ENCODE results near the gene KCNG3. TPM values are rescaled to one million over a fixed set of nuclear protein-coding genes. Genes with fewer than 3 reads are reported as not detected.
"Not testable (repeated sequence)": the region's sequence is repeated elsewhere in the genome, so short reads cannot be mapped to it uniquely, and the experiment has no call there.

Gene KCNG3
- total RNA-seq, 1 experiment from 2014 or later: not detected

DNA sequence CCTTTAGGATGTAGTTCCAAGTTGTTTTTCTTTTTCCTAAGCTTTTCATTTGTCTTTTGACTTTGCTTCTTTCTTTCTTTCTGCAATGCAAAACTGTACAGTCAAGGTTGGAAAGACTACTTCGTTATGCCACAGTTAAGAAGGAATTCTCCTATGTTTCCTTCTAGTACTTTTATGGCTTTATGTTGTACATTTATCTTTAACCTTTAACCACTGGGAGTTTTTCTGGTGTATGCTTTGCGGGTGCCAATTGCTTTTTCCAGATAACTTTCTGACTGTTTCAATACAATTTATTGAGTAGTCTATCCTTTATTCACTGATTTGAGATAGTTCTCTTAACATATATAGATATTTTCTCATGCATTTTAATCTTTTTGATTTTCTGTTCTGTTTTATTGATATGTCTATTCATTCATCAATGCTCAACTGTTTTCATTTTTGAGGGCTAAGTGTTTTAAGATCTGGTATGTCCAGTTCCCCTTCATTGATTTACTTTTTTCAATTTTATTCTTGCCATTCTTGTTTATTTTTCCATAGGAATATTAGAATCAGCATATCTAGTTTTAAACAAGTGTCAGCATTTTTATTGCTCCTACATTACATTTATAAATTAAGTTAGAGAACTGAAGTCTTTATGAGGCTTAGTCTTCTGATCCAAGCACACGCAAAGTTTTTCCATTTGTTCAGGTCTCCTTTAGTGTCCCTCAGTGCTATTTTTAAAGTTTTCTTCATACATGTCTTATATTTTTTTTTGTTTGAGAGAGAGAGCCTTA lies 82.9 kb downstream of the KCNG3 start:
- no peaks in the 10 kb centered on the region for H3K27me3 ChIP-seq
- peaks cover 6% of the 10 kb centered on the region; the same call in 1 of the 2 replicates for H3K9me3 ChIP-seq
- H3K36me3 ChIP-seq: no peaks in the 10 kb centered on the region
- H3K4me3 ChIP-seq: no peak overlapping the region
- no peak for DNase-seq

DNA sequence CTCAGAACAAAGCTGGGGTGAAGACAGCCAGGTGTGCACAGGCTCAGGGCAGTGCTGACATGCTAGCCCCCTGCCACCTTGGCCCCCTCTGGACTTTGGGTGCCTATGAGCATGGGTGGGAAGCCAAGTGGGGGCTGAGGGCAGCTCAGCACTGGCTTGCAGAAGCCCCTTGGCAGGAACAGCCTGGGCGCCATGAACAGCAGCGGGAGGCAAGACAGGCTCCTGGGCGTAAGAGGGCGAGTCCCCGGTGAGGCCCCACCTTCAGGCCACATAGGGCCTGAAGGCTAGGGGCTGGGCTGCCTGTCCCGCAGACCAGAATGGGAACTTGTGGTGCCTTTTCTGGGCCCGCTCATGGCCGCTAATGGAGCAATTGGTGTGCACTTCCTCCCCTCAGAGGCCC lies 85.8 kb downstream of the KCNG3 start:
- Histone ChIP-seq H3K27me3 (no peaks in the 10 kb centered on the region), H3K36me3 (no peaks in the 10 kb centered on the region), H3K9me3 (no peaks in the 10 kb centered on the region), H3K4me3 (no peak overlapping the region)
- DNase-seq: no peak

DNA sequence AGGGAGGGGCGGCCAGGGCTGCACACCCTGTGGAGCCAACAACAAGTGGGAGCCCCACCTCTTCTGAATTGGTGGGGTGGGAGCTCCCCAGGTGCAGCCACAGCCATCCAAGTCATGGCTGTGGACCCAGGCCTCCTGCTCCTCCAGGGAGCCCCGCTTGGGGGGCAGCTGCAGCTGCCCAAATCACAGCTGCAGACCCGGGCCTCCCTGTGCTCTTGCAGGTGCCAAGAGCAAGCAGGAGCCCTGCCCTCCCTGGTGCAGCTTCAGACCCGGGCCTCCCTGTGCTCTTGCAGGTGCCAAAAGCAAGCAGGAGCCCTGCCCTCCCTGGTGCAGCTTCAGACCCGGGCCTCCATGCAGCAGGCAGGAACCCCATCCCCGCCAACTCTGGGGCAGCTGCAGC lies 86.3 kb downstream of the KCNG3 start:
- no peak overlapping the region for H3K4me3 ChIP-seq
- H3K9me3 ChIP-seq: no peaks in the 10 kb centered on the region
- H3K27me3 ChIP-seq: no peaks in the 10 kb centered on the region
- no peak for DNase-seq
- H3K36me3 ChIP-seq: no peaks in the 10 kb centered on the region

DNA sequence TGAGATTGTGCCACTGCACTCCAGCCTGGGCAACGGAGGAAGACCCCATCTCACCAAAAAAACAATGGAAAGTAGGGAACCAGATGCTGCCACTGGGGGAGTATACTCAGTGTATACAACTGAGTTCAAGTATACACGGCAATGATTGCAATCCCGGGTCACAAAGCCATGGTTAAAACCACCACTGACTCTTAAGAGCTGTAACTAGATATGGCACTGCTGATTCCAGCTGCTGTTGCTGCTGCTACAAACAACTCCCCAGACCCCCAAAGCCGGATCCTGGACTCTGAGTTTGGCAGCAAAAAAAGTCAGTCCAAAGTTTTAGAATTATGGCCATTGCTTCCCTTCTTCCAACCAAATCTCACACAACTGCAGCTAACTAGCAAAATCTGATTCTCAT lies 89.1 kb downstream of the KCNG3 start:
- Histone ChIP-seq H3K36me3 (no peaks in the 10 kb centered on the region), H3K9me3 (no peaks in the 10 kb centered on the region), H3K4me3 (no peak overlapping the region), H3K27me3 (no peaks in the 10 kb centered on the region)
- no peak for DNase-seq

DNA sequence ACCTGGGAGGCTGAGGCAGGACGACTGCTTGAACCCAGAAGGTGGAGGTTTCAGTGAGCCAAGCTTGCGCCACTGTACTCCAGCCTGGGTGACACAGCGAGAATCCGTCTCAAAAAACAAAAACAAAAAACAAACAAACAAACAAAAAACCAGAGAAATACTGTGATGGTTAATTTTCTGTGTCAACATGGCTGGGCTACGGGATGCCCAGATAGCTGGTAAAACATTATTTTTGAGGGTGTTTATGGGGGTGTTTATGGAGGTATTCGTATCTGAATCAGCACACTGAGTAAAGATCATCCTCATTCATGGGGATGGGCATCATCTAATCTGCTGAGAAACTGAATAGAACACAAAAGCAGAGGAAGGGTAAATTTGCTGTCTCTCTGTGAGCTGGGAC lies 92.0 kb downstream of the KCNG3 start:
- H3K9me3 ChIP-seq: no peaks in the 10 kb centered on the region
- no peak for DNase-seq
- H3K36me3 ChIP-seq: no peaks in the 10 kb centered on the region
- no peak overlapping the region for H3K4me3 ChIP-seq
- no peaks in the 10 kb centered on the region for H3K27me3 ChIP-seq

DNA sequence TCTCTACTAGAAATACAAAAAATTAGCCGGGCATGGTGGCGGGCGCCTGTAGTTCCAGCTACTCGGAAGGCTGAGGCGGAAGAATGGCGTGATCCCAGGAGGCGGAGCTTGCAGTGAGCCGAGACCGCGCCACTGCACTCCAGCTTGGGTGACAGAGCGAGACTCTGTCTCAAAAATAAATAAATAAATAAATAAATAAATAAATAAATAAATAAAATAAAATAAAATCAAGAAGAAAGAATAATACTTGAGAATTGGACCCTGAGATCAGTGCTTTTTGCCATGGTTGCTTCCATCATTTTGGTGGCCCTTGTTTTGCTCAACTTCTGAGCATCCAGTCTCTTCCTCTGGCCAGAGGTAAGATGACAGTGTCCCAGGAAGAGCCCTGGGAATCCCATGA lies 95.7 kb downstream of the KCNG3 start:
- not testable (repeated sequence) for H3K4me3 ChIP-seq, H3K9me3 ChIP-seq, DNase-seq, H3K36me3 ChIP-seq, H3K27me3 ChIP-seq

DNA sequence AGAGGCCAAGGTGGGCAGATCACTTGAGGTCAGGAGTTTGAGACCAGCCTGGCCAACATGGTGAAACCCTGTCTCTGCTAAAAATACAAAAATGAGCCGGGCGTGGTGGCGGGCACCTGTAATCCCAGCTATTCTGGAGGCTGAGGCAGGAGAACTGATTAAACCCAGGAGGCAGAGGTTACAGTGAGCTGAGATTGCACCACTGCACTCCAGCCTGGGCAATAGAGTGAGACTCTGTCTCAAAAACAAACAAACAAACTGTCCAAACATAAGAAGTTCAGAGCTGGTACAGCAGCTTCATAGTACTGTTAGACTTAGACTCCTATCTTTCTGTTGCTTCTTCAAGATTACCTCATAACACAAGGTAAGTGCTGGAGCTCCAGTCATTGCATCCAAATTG lies 100.5 kb downstream of the KCNG3 start:
- not testable (repeated sequence) for H3K36me3 ChIP-seq, DNase-seq, H3K9me3 ChIP-seq, H3K4me3 ChIP-seq, H3K27me3 ChIP-seq

DNA sequence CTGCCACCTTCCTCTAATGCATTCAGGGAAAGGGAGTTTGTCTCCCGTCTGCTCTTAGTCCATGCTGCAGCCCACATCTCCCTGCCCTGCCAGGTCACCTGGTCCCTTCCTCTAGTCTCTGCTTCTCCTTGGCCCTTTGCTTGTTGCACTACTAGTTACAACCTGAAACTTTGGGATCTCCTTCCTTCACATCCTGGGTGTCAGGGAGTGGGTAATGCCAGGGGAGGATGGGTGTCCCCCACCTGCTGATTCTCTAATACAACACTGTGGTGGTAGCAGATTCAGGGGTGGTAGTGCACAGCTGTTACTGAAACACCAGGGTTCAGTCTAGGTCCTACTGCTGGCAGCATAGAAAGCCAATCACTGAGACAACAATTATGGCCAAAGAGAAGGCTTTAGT lies 101.6 kb downstream of the KCNG3 start:
- no peaks in the 10 kb centered on the region for H3K36me3 ChIP-seq
- DNase-seq: no peak
- H3K4me3 ChIP-seq: no peak overlapping the region
- H3K27me3 ChIP-seq: no peaks in the 10 kb centered on the region
- no peaks in the 10 kb centered on the region for H3K9me3 ChIP-seq

Other genes with a start within 250 kb of the KCNG3 start
- 149 and 254 TPM in 2 replicates for gene COX7A2L, start 132.8 kb downstream of the KCNG3 start, total RNA-seq (2014; rRNA removed; shearing (Covaris generic); ENCODE audit: low replicate concordance)
- gene MTA3, start 74.7 kb upstream of the KCNG3 start, total RNA-seq (2014; rRNA removed; shearing (Covaris generic); ENCODE audit: low replicate concordance): 18.8 and 36.5 TPM in 2 replicates